ENCODE measurements around the gene SND1.

The SND1 gene

GRCh38 chr7:128121711-128122530 lies 469.9 kb downstream of the SND1 start:
- in situ Hi-C loops (cut with MboI; ENCODE audit: low pct_unique_long_range_greater_than_20kb, low sequenced_read_pairs, unreplicated experiment), result no loop called here
- no peak for TF ChIP-seq CTCF (IDR thresholded peaks at IDR 0.05; ENCODE audit: extremely low read depth, insufficient read depth, missing control alignments)
- DNase-seq (ENCODE audit: low spot score), result no peak

DNA sequence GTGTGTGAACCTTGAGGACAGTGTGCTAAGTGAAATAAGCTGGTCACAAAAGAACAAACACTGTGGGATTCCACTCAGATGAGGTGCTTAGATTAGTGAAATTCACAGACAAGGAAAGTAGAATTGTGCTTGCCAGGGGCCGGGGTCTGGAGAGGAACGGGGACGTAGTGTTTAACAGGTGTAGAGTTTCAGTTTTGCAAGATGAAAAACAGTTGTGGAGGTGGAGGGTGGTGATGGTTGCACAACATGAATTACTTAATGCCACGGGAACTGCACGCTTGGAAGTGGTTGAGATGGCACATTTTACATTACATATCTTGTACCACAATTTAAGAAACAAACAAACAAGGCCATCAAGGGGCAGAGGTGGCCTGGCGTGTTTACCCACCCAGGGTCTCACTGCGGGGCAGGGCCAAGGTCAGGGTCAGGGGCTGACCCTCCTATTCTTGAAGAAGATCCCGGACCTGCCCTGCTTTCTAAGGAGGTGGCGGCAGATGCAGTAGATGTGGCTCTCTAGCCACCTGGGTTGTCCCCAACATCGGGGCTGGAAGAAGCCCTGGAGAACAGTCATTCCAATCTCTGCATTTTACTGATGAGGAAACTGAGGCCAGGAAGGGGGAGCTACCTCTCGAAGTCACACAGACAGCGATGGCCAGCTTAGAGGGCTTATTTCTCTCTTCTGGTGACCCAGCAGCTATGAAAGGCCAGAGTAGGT lies 470.7 kb downstream of the SND1 start:
- no peak for TF ChIP-seq CTCF (IDR thresholded peaks at IDR 0.05; ENCODE audit: extremely low read depth, insufficient read depth, missing control alignments)
- no peak for DNase-seq (ENCODE audit: low spot score)
- in situ Hi-C loops (cut with MboI; ENCODE audit: low pct_unique_long_range_greater_than_20kb, low sequenced_read_pairs, unreplicated experiment), result no loop called here

GRCh38 chr7:128123291-128124037 lies 471.5 kb downstream of the SND1 start:
- TF ChIP-seq CTCF (IDR thresholded peaks at IDR 0.05; ENCODE audit: extremely low read depth, insufficient read depth, missing control alignments), result no peak
- in situ Hi-C loops (cut with MboI; ENCODE audit: low pct_unique_long_range_greater_than_20kb, low sequenced_read_pairs, unreplicated experiment), result no loop called here
- no peak for DNase-seq (ENCODE audit: low spot score)

GRCh38 chr7:128124786-128125185 lies 472.8 kb downstream of the SND1 start:
- in situ Hi-C loops (cut with MboI; ENCODE audit: low pct_unique_long_range_greater_than_20kb, low sequenced_read_pairs, unreplicated experiment), result no loop called here
- DNase-seq (ENCODE audit: low spot score), result no peak
- no peak for TF ChIP-seq CTCF (IDR thresholded peaks at IDR 0.05; ENCODE audit: extremely low read depth, insufficient read depth, missing control alignments)

- TF ChIP-seq CTCF (IDR thresholded peaks at IDR 0.05; ENCODE audit: extremely low read depth, insufficient read depth, missing control alignments), result no peak
Measured at GRCh38 chr7:128125816-128126215, 473.8 kb downstream of the SND1 start.

GRCh38 chr7:128128401-128128800 lies 476.4 kb downstream of the SND1 start:
- in situ Hi-C loops (cut with MboI; ENCODE audit: low pct_unique_long_range_greater_than_20kb, low sequenced_read_pairs, unreplicated experiment), result no loop called here
- no peak for DNase-seq (ENCODE audit: low spot score)
- no peak for TF ChIP-seq CTCF (IDR thresholded peaks at IDR 0.05; ENCODE audit: extremely low read depth, insufficient read depth, missing control alignments)

More at GRCh38 chr7:128125816-128126215, 473.8 kb downstream of the SND1 start:
- in situ Hi-C loops (cut with MboI; ENCODE audit: low pct_unique_long_range_greater_than_20kb, low sequenced_read_pairs, unreplicated experiment), result no loop called here
- no peak for DNase-seq (ENCODE audit: low spot score)
